GM18868 (cell line): ENCODE data around the gene NAALADL2.

Experiments
- ATAC-seq: cut with Tn5 transposase; IDR thresholded peaks from one replicate; pipeline ENCODE4 v1.9.1; 2021; ENCODE audit warnings: mild to moderate bottlenecking, moderate library complexity; ENCODE audit not compliant: unreplicated experiment

Gene NAALADL2

DNA sequence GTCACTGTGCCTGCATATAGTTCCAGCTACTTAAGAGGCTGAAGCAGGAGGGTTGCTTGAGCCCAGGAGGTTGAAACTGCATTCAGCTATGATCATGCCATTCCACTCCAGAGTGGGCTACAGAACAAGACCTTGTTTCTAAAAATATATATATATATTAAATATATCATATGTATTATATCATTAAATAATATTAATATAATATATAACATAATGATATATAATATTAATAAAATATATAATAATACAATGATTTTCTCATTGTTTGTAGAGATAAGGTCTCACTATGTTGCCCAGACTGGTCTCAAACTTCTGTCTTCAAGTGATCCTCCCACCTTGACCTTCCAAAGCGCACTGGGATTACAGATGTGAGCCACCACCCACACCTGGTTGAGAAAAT is 101.8 kb downstream of the NAALADL2 start:
- ATAC-seq = no peak

DNA sequence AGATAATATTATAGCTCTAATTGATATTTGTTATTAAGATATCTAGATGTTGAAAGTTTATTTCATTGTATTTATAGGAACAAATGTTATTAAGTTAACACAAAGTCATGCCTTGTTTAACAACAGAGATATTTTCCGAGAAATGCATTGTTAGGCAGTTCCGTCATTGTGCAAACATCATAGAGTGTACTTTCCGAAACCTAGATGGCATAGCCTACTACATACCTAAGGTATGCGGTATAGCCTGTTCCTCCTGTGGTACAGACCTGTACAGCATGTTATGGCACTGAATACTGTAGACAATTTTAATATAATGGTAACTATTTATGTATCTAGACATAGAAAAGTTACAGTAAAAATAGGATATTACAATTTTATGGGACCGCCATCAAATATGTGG is 114.3 kb downstream of the NAALADL2 start:
- ATAC-seq = no peak

DNA sequence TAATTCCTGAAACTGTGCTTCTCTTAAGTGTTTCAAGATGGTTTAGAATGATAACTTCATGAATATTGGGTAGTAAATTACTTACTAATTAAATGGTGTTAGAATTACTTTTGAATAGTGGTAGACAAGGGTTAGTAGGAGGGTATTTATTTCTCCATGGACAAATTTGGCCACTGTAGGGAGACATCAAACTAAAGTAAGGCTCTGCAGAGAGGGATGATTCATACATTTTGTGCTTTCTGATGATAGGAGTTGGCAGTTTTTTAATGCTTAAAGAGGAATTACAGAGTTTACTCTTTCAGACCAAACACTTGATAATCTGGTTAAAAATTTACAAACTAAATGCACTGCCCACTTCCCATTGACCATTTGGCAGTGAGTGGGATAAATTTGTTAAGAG is 127.6 kb downstream of the NAALADL2 start:
- ATAC-seq = no peak

DNA sequence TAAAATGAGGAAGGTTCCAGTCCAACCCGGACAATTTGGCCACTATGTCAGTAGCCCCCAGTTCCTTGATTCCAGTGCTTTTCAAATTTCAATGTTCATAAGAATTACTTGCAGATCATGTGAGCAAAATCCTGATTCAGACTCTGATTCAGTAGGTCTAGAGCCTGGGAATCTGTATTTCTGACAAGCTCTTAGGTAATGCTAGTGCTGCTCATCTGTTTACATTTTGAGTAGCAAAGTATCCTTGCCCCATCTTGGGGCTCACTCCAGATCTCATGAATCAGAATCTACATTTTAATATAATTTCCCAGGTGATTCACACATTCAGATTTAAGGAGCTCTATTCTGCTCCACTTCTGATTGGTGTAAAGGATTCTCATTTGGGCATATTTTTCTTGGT is 142.0 kb downstream of the NAALADL2 start:
- ATAC-seq = no peak

DNA sequence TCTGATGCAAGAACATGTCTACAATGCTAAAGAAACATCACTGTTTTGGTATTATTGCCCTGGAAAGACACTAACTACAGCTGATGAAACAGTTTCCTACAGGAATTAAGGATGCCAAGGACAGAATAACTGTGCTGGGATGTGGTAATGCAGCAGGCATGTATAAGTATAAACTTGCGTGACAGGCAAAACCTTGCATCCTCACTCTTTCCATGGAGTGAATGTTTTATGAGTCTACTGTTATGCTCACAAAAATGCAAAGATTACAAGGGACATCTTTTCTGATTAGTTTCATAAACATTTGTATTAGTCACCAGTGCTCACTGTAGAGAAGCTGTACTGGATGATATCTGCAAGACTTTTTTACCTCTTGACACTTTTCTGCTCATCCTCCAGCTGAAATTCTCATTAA is 143.6 kb downstream of the NAALADL2 start:
- ATAC-seq = no peak

DNA sequence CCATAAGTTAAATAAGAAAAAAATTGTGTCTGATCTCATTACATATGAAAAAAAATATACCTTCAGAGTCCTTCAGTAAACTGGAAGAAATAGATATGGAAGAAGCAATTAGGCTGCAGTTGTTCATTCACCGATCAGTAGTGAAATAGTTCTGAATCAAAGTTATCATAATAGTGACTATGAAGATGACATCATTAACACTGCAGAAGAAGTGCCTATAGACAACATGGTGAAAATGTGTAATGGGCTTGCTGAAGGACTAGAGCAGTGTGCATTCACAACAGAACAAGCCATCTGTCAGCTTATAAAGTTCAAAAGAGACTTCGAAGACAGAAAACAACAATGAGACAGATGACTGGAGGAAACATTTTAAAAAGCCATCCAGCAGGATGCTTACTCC is 144.5 kb downstream of the NAALADL2 start:
- no peak for ATAC-seq

DNA sequence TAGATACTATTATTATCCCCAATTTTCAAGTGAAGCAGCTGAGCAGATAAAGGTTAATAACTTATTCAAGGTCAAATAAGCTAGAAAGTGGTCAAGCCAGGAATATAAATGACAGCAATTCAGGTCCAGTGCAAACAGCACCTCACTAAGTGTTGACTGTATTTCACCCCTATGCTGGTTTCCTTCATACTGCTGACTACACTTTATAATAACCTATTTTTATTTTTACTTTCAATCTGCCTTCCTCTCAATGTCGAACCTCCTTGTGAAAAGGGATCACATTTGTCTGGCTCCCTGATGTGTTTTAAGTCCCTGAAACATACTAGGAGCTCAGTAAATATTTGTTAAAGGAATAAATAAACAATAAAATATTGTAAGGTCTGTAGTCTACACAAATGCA is 146.1 kb downstream of the NAALADL2 start:
- ATAC-seq = no peak

DNA sequence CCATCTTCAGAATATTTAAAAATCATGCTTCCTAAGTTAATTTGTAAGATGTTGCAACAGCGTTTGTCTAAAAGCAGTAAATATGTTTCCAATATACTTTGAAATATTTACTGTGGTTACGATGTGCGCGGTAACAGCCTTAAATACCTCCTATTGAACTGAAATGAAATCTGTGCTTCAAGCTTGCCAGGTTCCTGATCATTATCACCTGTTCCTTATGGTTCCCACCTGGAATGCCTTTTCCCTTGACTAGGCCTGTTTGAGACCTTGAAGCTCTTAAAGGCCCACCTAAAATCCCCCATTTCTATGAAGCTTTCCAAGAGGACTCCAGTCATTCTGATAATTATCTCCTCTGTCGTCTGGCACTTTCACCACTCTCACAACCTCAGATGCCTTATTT is 146.7 kb downstream of the NAALADL2 start:
- ATAC-seq = no peak

DNA sequence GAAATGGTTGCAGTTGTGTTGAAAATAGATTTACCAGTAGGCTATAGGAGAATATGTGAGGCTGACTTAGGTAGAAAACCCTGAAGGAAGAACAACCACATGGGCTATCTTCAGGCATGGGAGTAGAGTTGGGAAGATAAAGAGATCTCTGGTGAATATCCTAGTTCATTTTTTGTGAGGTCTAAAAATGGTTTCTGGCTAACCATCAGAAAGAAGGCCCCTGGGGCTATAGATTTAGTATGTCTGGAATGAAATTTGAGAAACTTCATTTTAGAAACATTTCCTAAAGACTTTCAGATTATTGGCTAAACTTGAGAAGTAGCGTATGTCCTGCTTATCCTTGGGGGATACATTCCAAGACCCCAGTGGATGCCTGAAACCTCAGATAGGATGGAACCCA is 148.2 kb downstream of the NAALADL2 start:
- ATAC-seq = no peak

DNA sequence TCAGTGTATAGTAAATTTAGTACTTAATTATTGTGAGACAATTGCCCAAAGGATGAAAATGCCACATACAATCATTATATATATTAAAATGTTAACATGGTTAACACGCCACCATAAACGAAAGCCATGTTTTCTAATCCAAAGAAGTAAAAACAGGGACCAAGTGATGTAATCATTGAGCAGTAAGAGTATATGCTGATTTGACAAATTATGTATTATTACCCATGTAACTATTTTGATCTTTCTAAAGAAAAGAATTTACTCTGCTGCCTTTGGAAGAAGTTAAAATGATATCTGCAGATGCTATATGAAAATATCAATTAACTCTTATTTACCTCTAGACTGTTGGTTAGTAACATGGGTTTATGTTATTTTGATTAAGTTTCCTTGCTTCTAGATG is 150.2 kb downstream of the NAALADL2 start:
- ATAC-seq = no peak

DNA sequence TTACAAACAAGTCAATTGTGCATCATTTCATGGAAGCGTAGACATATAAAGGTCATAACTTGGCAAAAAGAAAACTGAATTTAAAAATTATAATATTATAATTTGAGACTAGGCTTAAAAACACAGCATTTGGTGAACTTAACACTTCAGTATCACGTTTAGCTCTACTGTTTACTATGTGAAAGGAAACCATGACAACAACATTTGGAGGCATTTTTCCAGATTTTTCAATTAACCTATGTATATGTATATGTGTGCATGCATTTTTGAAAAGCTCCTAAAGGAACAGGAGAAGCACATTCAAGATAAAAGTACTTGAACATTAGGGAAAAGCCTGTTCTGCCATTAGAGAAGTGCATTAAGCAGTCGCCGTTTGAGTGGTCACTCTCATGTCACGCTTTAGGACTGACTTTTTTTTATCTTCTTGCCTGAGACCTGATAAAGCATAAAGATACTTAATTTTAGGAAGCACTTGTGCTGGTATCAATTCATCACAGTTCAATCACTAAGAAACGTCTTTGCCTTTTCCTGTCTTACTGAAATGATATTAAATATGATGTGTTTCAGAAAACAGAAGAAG is 156.0 kb downstream of the NAALADL2 start:
- ATAC-seq = no peak

DNA sequence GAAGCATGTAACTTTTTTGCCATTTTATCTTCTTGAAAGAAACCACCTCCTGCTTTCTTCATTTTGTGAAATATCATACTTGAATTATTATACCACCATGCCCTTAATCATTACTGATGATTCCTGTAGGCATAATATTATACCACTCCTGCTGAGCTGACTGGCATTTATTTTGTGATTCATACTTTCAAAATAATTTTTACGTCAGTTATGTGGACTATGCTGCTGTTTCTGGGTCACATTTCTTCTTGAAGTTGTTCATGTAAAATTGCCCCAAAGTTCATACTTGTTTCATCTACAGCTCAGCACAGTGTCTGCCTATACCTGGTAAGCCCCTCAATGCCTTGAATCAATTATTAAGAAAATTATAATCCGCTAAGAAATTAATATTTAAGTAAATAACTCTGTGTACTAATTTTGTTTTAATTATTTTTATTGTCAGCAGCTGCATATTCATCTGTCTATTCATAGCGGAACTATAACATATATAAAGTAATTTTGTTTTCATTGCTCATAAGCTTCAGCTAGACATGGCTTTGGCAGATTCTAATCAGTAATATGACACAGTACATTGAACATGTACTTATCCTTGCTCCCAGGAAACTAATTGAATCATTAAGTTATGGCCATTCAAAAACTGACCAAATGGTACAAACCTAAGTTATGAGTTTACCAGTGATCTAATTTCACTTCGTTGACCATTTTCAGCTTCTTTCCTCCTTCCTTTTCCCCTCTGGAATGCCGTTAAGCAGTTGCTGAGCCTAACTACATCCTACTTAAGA is 160.0 kb downstream of the NAALADL2 start:
- no peak for ATAC-seq

DNA sequence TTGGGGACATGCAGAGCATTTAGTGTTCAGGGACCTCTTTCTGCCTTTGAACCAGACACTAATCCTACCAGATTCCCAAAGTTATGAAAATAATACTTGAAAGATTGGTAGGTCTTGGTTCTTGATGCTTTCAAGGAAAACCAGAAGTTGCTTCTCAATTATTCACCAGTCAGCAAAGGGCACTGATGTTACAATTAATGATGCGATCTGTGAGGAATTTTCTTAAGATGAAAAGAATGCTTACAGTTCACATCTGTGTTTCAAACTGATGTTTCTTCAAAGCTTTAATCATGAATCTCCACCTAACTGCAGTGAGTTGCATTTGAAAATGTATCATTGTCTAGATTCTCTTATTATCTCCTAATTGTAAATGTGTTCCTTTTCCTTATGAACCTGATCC is 161.0 kb downstream of the NAALADL2 start:
- no peak for ATAC-seq

DNA sequence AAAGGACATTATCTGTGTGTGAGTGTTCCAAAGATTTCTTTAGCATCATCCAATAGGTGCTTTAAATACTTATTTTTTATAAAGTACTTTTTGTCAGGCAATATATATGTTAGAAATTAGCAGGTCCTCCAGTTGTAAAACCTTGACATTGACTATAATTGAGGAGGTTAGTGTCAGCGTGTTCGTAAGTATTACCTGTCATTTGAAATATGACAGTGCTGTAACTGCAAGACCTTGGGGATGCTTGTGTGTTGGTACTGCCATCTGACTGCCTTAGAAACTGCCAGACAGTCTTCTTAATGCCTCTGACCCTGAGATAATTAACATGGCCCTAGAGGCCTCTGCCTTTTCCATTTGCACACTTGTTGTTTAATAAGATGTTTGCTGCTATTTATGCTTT is 170.7 kb downstream of the NAALADL2 start:
- no peak for ATAC-seq

DNA sequence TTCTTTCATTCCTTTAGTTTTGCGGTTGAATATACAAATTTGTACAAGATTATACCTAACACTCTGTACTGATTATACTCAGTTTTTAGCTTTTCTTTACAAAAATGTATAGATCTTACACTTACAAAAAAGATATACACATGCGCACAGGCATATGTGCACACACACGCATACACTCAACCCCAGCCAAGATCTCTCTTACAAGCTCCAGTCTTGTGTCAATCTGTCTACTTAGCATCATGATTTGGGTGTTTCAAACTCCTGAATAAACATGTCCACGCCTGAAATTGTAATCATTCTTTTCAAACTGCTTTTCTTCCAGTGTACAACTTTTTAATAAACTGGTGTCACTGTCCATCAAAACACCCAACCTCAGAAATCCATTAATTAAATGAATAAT is 180.7 kb downstream of the NAALADL2 start:
- no peak for ATAC-seq

DNA sequence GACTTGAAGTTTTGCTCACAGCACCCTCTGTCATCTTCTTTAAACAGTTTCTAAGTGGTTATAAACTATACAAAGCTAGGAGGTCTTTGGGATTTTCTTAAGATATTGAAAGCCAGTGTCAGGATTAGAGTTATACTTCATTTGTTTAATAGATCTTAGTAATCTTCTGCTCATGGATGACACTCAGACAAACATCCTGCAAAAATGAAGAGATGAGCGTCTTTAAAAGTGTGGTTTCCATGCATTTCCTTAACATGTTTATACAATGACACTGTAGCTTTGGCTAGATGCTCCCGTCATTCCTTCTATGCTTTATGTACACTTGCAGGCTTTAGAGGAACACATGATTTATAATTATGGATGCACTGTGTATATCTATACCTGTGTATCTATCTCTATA is 182.2 kb downstream of the NAALADL2 start:
- no peak for ATAC-seq

DNA sequence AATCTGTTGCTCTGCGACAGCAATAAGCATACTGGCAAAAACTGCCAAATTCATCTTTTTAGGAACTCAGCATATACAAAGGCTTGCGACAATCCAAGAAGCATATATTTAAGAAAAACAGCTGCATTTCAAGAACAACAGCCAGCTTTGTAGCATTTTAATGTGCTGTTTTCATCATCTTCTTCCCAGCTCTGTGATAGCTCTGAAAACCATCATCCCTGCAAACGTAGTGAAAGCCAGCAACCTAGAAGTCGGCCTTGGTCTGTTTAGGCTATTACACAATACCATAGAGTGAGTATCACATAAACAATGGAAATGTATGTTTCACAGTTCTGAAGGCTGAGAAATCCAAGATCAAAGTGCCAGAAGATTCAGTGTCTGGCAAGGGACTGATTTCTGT is 187.5 kb downstream of the NAALADL2 start:
- no peak for ATAC-seq

DNA sequence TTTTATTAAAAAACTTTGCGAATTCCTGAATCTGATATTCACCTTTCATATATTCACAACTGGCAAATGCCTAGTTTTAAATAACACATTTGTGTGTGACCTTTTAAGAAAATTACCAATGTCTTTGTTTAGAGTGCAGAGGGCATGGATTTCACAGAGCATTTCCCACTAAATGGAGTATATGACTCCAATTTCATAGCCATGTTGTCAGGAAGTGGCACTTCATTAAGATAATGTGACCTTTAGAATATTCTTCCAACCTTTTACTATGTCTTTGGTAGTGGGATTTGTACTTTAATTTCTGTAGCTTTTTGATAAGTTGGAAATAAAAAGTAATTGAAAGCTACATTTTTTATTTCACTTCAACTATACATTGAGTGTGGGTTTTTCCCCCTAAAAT is 188.7 kb downstream of the NAALADL2 start:
- no peak for ATAC-seq

DNA sequence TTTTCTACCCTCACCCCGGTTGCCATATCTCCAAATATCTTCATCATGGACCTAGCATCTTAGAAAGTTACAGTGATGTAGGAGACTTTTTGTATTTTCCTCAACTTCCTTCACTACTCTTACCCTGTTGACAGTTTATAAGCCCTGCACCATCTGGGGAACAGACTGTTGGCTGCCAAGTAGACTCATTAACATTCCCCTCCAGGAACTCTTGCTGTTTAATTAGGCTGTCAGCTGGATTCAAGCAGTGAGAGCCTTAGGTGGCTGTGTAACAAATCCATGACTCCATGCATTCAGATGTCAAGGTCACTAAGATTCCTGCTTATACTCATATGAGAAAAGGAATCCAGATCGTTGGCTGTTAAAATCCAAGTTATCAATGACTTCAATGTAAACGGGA is 198.3 kb downstream of the NAALADL2 start:
- no peak for ATAC-seq

DNA sequence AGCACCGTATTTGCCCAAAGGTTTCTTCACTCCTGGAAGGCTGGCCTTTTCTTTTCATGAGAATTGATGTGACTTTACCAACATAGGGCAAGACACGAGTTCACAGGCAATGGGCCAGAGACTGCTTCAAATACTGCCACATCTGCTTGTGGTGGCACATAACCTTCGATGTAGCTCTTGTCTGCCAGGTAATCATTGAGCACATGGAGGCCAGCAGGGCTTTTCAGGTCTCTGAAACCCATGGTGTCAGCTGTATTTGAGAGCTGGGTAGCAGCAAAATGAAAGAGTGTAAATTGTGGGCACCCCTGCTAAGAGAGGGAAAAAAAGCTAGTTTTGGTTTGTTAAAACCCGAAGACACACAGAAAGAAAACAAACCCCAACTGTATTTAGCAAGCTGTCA is 200.7 kb downstream of the NAALADL2 start:
- ATAC-seq = no peak

DNA sequence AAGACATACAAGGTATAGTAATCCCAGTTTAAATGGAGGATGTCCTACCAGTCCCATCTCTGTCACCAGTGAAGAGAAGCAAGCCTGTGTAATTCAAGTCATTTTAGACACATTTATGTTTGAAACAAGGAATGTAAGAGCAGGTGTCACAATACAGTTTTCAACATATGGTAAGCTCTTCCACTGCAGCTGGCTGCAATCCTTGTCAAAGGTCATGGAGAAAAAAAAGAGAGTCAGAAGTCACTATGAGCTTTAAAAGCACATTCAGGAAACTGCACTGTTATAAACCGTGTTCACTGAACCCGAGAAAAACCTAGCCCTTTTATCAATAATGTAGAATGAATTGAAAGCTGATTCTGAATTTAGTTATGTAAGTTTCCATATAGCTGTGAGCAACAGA is 206.4 kb downstream of the NAALADL2 start:
- ATAC-seq = no peak

DNA sequence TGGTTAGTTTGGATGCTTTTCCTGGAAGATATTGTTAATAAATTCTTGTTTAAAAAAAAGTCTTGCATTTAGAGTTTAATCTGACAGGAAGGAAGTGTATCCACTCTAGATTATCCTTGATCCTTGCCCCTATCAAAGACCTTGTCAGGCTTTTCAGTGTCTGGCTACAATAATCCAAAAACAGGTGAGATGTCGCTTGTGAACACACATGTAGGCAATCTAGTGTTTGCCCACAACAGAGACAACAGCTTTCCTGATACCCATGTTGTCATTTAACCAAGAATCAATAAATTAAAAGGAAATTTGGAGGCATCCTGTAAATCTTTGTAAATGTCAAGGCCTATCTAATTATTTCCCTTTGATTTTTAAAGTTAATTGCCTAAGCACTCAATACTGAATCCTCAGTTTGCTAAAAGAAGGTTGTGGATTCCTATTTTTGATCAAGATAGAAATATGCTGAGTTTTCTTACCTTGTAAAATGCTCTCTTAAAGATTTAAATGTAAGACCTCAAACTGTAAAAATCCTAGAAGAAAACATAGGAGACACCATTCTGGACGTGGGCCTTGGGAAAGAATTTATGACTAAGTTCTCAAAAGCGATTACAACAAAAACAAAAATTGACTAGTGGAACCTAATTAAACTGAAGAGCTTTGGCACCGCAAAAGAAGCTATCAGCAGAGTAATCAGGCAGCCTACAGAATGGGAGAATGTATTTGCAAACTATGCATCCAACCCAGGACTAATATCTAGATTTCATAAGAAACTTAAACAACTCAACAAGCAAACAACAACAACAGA is 207.7 kb downstream of the NAALADL2 start:
- ATAC-seq = no peak
